ENCODE results near the gene L3HYPDH.

Gene L3HYPDH

GRCh38 chr14:59424341-59425071, 59.7 kb downstream of the L3HYPDH start:
- DNase-seq, result no peak
